H9 (cell line): ENCODE data around the gene ANO10. TPM values are rescaled to one million over a fixed set of nuclear protein-coding genes. Genes with fewer than 3 reads are reported as not detected.
A peak's percentile ranks its signal among the peaks of the same experiment; 100 is the strongest.

Experiments used
- DNase-seq: peaks from one replicate; pipeline ENCODE4 v3.0.0-alpha.2; 2017
- H2AFZ ChIP-seq: one replicate; pipeline ENCODE4 v1.6.1; 2013; ENCODE audit warnings: mild to moderate bottlenecking, low read length, control low read depth, moderate library complexity
- H2AK5ac ChIP-seq: 2 replicates; pipeline ENCODE4 v1.6.1; 2013; ENCODE audit warnings: low read length, control low read depth, mixed read lengths; ENCODE audit not compliant: insufficient read length
- H2BK120ac ChIP-seq: one replicate; pipeline ENCODE4 v1.6.1; 2013; ENCODE audit warnings: low read depth, mild to moderate bottlenecking, low read length, control low read depth, inconsistent platforms; ENCODE audit not compliant: poor library complexity, severe bottlenecking
- H2BK12ac ChIP-seq: 2 replicates; pipeline ENCODE4 v1.6.1; 2013; ENCODE audit warnings: low read length, control low read depth, mixed read lengths, low read depth; ENCODE audit not compliant: insufficient read length
- H2BK15ac ChIP-seq: 2 replicates; pipeline ENCODE4 v1.6.1; 2013; ENCODE audit warnings: low read depth, low read length, control low read depth
- H2BK20ac ChIP-seq: one replicate; pipeline ENCODE4 v1.6.1; 2013; ENCODE audit warnings: low read depth, mild to moderate bottlenecking, low read length, control low read depth, inconsistent platforms; ENCODE audit not compliant: poor library complexity, severe bottlenecking
- H2BK5ac ChIP-seq: 2 replicates; pipeline ENCODE4 v1.6.1; 2013; ENCODE audit warnings: low read length, control low read depth, mixed read lengths; ENCODE audit not compliant: insufficient read length
- H3K14ac ChIP-seq: 2 replicates; pipeline ENCODE4 v1.6.1; 2013; ENCODE audit warnings: low read length, control low read depth; ENCODE audit not compliant: insufficient read depth
- H3K18ac ChIP-seq: 2 replicates; pipeline ENCODE4 v1.6.1; 2013; ENCODE audit warnings: low read depth, mild to moderate bottlenecking, mixed read lengths, low read length, control low read depth; ENCODE audit not compliant: insufficient read length
- H3K23ac ChIP-seq: 2 replicates; pipeline ENCODE4 v1.6.1; 2013; ENCODE audit warnings: low read length, control low read depth, mixed read lengths, low read depth; ENCODE audit not compliant: insufficient read length
- H3K23me2 ChIP-seq: 2 replicates; pipeline ENCODE4 v1.6.1; 2013; ENCODE audit warnings: low read depth, mild to moderate bottlenecking, mixed read lengths, low read length, control low read depth; ENCODE audit not compliant: insufficient read length, poor library complexity, severe bottlenecking
- H3K27ac ChIP-seq: 2 replicates; pipeline ENCODE4 v1.5.1; 2013; ENCODE audit warnings: low read length, control low read depth, mixed read lengths, low read depth; ENCODE audit not compliant: insufficient read length
- H3K27me3 ChIP-seq: 2 replicates; pipeline ENCODE4 v1.6.1; 2013; ENCODE audit warnings: low read length, control low read depth, inconsistent platforms; ENCODE audit not compliant: insufficient read depth
- H3K4ac ChIP-seq: 2 replicates; pipeline ENCODE4 v1.6.1; 2013; ENCODE audit warnings: low read depth, mild to moderate bottlenecking, control low read depth, inconsistent platforms, low read length, moderate library complexity
- H3K4me1 ChIP-seq: 2 replicates; pipeline ENCODE4 v1.6.1; 2013; ENCODE audit warnings: low read length, control low read depth, inconsistent platforms; ENCODE audit not compliant: insufficient read depth
- H3K4me2 ChIP-seq: 2 replicates; pipeline ENCODE4 v1.6.1; 2013; ENCODE audit warnings: low read length, control low read depth, mixed read lengths; ENCODE audit not compliant: insufficient read length, insufficient read depth
- H3K56ac ChIP-seq: 2 replicates; pipeline ENCODE4 v1.6.1; 2013; ENCODE audit warnings: low read depth, mild to moderate bottlenecking, mixed read lengths, low read length, control low read depth; ENCODE audit not compliant: insufficient read length
- H3K79me1 ChIP-seq: 2 replicates; pipeline ENCODE4 v1.6.1; 2013; ENCODE audit warnings: low read depth, mild to moderate bottlenecking, moderate library complexity, low read length, control low read depth, inconsistent platforms; ENCODE audit not compliant: insufficient read depth, poor library complexity, severe bottlenecking
- H3K79me2 ChIP-seq: 2 replicates; pipeline ENCODE4 v1.6.1; 2013; ENCODE audit warnings: low read length, control low read depth, inconsistent platforms; ENCODE audit not compliant: insufficient read depth
- H3K9ac ChIP-seq: 2 replicates; pipeline ENCODE4 v1.6.1; 2013; ENCODE audit warnings: low read length, control low read depth, mixed read lengths; ENCODE audit not compliant: insufficient read length; ENCODE audit errors: extremely low read depth
- H3K9me3 ChIP-seq: one replicate; pipeline ENCODE4 v1.6.1; 2013; ENCODE audit warnings: low read depth, low read length, inconsistent platforms; ENCODE audit not compliant: control insufficient read depth
- H3T11ph ChIP-seq: one replicate; pipeline ENCODE4 v1.6.1; 2013; ENCODE audit warnings: mild to moderate bottlenecking, low read length, control low read depth, inconsistent platforms
- H4K20me1 ChIP-seq: one replicate; pipeline ENCODE4 v1.6.1; 2013; ENCODE audit not compliant: control insufficient read depth, insufficient read length, insufficient read depth
- H4K5ac ChIP-seq: 2 replicates; pipeline ENCODE4 v1.6.1; 2013; ENCODE audit warnings: low read depth, mild to moderate bottlenecking, mixed read lengths, low read length, control low read depth; ENCODE audit not compliant: insufficient read length
- H4K8ac ChIP-seq: replicated peaks from 2 replicates; pipeline ENCODE4 v1.6.1; 2013; ENCODE audit warnings: low read length, control low read depth, mixed read lengths, low read depth; ENCODE audit not compliant: insufficient read length
- H4K91ac ChIP-seq: 2 replicates; pipeline ENCODE4 v1.6.1; 2013; ENCODE audit warnings: low read depth, mild to moderate bottlenecking, moderate library complexity, mixed read lengths, low read length, control low read depth; ENCODE audit not compliant: insufficient read length
- H3K27ac Mint-ChIP-seq, 3 experiments: 2 replicates in 2 of 3; 3 replicates in 1 of 3; pipeline ENCODE4 v1.8.0; 2020 to 2021; ENCODE audit warnings: mixed read lengths in 3 of 3, mild to moderate bottlenecking in 1 of 3, moderate library complexity in 1 of 3
- H3K27me3 Mint-ChIP-seq: 2 replicates; pipeline ENCODE4 v1.8.0; 2021; ENCODE audit warnings: low read depth, mild to moderate bottlenecking, moderate library complexity, mixed read lengths
- H3K36me3 Mint-ChIP-seq, 3 experiments: 2 replicates in 2 of 3; 3 replicates in 1 of 3; pipeline ENCODE4 v1.8.0; 2020 to 2021; ENCODE audit warnings: low read depth in 3 of 3, mixed read lengths in 3 of 3; ENCODE audit not compliant: insufficient read depth in 1 of 3
- H3K4me1 Mint-ChIP-seq, 2 experiments: 2 replicates each; pipeline ENCODE4 v1.8.0; 2020; ENCODE audit warnings: mixed read lengths in 2 of 2
- H3K4me3 Mint-ChIP-seq, 2 experiments: 2 replicates in 1 of 2; 3 replicates in 1 of 2; pipeline ENCODE4 v1.8.0; 2020 to 2021; ENCODE audit warnings: mild to moderate bottlenecking in 2 of 2, mixed read lengths in 2 of 2, moderate library complexity in 1 of 2
- H3K9me3 Mint-ChIP-seq, 2 experiments: 2 replicates in 1 of 2; 3 replicates in 1 of 2; pipeline ENCODE4 v1.8.0; 2020; ENCODE audit warnings: mild to moderate bottlenecking in 2 of 2, mixed read lengths in 2 of 2, moderate library complexity in 1 of 2
- CTCF ChIP-seq: fragments of 200-600 bp; sonication (generic); conservative IDR thresholded peaks from 3 replicates; pipeline ENCODE4 v1.8.0; 2021; ENCODE audit warnings: antibody characterized with exemption, mild to moderate bottlenecking
- WGBS: extraction: QIAGEN DNeasy Blood & Tissue Kit; methylation state at CpG from one replicate; pipeline ENCODE4 v1.1.7; 2013; ENCODE audit warnings: missing lambda C conversion rate, low lambda C conversion rate, mixed read lengths; ENCODE audit not compliant: insufficient read length; ENCODE audit errors: extremely low coverage; 5-methylcytosine and 5-hydroxymethylcytosine counted together
- total RNA-seq: library from RNA; stranded (reverse); gene quantifications from 2 replicates; pipeline ENCODE4 v1.2.1, GENCODE V29; 2021

Gene ANO10
- total RNA-seq, 1 experiment from 2014 or later = 38.7 TPM

GRCh38 chr3:43316783-43317460, 304.9 kb downstream of the ANO10 start:
- Histone ChIP-seq H4K91ac (no peak overlapping the region), H3K27ac (no peak overlapping the region), H3K27me3 (no peaks in the 10 kb centered on the region), H3T11ph (no peak overlapping the region), H3K4me2 (no peak overlapping the region), H3K4me1 (no peaks in the 10 kb centered on the region; the same call in 1 of the 2 replicates), H3K23me2 (no peaks in the 10 kb centered on the region), H2AK5ac (no peak overlapping the region), H3K9me3 (no peaks in the 10 kb centered on the region), H2BK5ac (no peak overlapping the region), H4K8ac (no peak overlapping the region), H3K18ac (no peak overlapping the region), H3K56ac (no peak overlapping the region), H3K23ac (no peak overlapping the region), H2BK120ac (no peak overlapping the region), H2BK20ac (no peak overlapping the region), H3K4ac (no peak overlapping the region), H2BK12ac (no peak overlapping the region), H3K14ac (no peak overlapping the region), H3K79me1 (peaks cover 2% of the 10 kb centered on the region), H2BK15ac (no peak overlapping the region), H3K79me2 (no peaks in the 10 kb centered on the region), H3K9ac (no peak overlapping the region), H2AFZ (no peak overlapping the region), H4K20me1 (no peaks in the 10 kb centered on the region), H4K5ac (no peak overlapping the region)
- Mint-ChIP-seq H3K9me3 (no peaks in the 10 kb centered on the region), H3K4me1 (peaks cover 28 to 31% of the 10 kb centered on the region in 2 experiments), H3K27ac (peak overlapping the region in 2 of 3 experiments; percentile 86 to 95; a peak in 4 of 7 replicates), H3K27me3 (no peaks in the 10 kb centered on the region), H3K36me3 (peaks cover 5% of the 10 kb centered on the region in 3 experiments; a peak in 5 of 7 replicates), H3K4me3 (no peak overlapping the region)
- no CpG with 5 or more reads among the region's 4 CpGs for WGBS
- TF ChIP-seq CTCF = no peak
- no peak for DNase-seq

Other genes starting within 250 kb of the ANO10 start
- gene ABHD5, start 68.9 kb upstream of the ANO10 start, total RNA-seq = 13.1 and 15.9 TPM in 2 replicates